Thoracic aorta (tissue), 2 donors: ENCODE results near the gene DNAL4. TPM values are rescaled to one million over a fixed set of nuclear protein-coding genes. Genes with fewer than 3 reads are reported as not detected.
A peak's percentile ranks its signal among the peaks of the same experiment; 100 is the strongest.

Source experiments
- ATAC-seq: fragments of 150-250 bp; one replicate; pipeline ENCODE4 v1.8.0; 2017; ENCODE audit warnings: low read depth; ENCODE audit not compliant: insufficient number of reproducible peaks, low FRiP score
- DNase-seq: peaks from one replicate; pipeline ENCODE4 v3.0.0-alpha.2; 2020; ENCODE audit warnings: low spot score
- H3K27ac ChIP-seq, 2 donors: fragments of 200-600 bp; sonication (generic); 1 replicate in 1 of 2; 2 replicates in 1 of 2; pipeline ENCODE4 v1.5.1; 2016; ENCODE audit warnings: mild to moderate bottlenecking in 2 of 2, moderate library complexity in 2 of 2
- H3K27me3 ChIP-seq: fragments of 200-600 bp; sonication (generic); replicated peaks from 2 replicates; pipeline ENCODE4 v1.6.0; 2016; ENCODE audit warnings: mild to moderate bottlenecking; ENCODE audit not compliant: insufficient read depth
- H3K36me3 ChIP-seq: fragments of 200-600 bp; sonication (generic); one replicate; pipeline ENCODE4 v1.5.1; 2016
- H3K4me1 ChIP-seq, 2 donors: fragments of 200-600 bp; sonication (generic); 1 replicate in 1 of 2; 2 replicates in 1 of 2; pipeline versions ENCODE4 v1.5.1 to v1.6.0; 2016; ENCODE audit warnings: low read depth in 2 of 2, mild to moderate bottlenecking in 1 of 2; ENCODE audit not compliant: control insufficient read depth in 1 of 2
- H3K4me3 ChIP-seq: fragments of 200-600 bp; sonication (generic); 2 replicates; pipeline ENCODE4 v1.5.1; 2016; ENCODE audit warnings: mild to moderate bottlenecking
- H3K9me3 ChIP-seq: fragments of 200-600 bp; sonication (generic); 2 replicates; pipeline ENCODE4 v1.5.1; 2016
- CTCF ChIP-seq: fragments of 200-600 bp; sonication (generic); IDR thresholded peaks from one replicate; pipeline ENCODE4 v1.5.1; 2019; ENCODE audit warnings: antibody characterized with exemption
- total RNA-seq, 2 donors: library from RNA; depleted of rRNA; stranded (reverse); fragments of >200 nt; gene quantifications; one replicate each; pipeline versions ENCODE4 v1.1.0 to v1.2.3, GENCODE V29; 2016

The DNAL4 gene
- total RNA-seq, 2 donors from 2014 or later = 9.5 to 20.8 TPM

- no peaks in the 10 kb centered on the region for H3K27me3 ChIP-seq
- H3K9me3 ChIP-seq = no peaks in the 10 kb centered on the region
- DNase-seq (peak; percentile 88), ATAC-seq (peak; percentile 70)
- peak overlapping the region; percentile 90 for H3K4me3 ChIP-seq
- peaks cover 26% of the 10 kb centered on the region for H3K36me3 ChIP-seq
- H3K4me1 ChIP-seq = peaks cover 17 to 50% of the 10 kb centered on the region in 2 donors
- H3K27ac ChIP-seq = peak overlapping the region; percentile 99 to 100
- TF ChIP-seq CTCF = no peak
These were observed 38.6 kb downstream of the DNAL4 start for GRCh38 chr22:38755155-38755910.

- H3K9me3 ChIP-seq = no peaks in the 10 kb centered on the region
- peak overlapping the region; percentile 99 to 100 for H3K27ac ChIP-seq
- TF ChIP-seq CTCF = no peak
- H3K4me3 ChIP-seq = peak overlapping the region; percentile 90
- DNase-seq = no peak
- peaks cover 32% of the 10 kb centered on the region for H3K36me3 ChIP-seq
- H3K4me1 ChIP-seq = peaks cover 17 to 50% of the 10 kb centered on the region in 2 donors
- ATAC-seq = no peak
- no peaks in the 10 kb centered on the region for H3K27me3 ChIP-seq
These were observed 39.2 kb downstream of the DNAL4 start for GRCh38 chr22:38754751-38755154.

GRCh38 chr22:38753948-38754750 is 39.8 kb downstream of the DNAL4 start:
- Histone ChIP-seq H3K4me3 (peak overlapping the region; percentile 90), H3K27ac (peak overlapping the region; percentile 99 to 100), H3K36me3 (peaks cover 38% of the 10 kb centered on the region), H3K9me3 (no peaks in the 10 kb centered on the region), H3K27me3 (no peaks in the 10 kb centered on the region), H3K4me1 (peaks cover 17 to 50% of the 10 kb centered on the region in 2 donors)
- peak; percentile 41 for ATAC-seq
- DNase-seq = peak; percentile 71
- no peak for TF ChIP-seq CTCF

GRCh38 chr22:38751422-38752346 is 42.3 kb downstream of the DNAL4 start:
- H3K36me3 ChIP-seq = peaks cover 60% of the 10 kb centered on the region
- no peaks in the 10 kb centered on the region for H3K9me3 ChIP-seq
- peak overlapping the region; percentile 42 to 99 for H3K27ac ChIP-seq
- H3K27me3 ChIP-seq = no peaks in the 10 kb centered on the region
- DNase-seq = no peak
- no peak overlapping the region for H3K4me3 ChIP-seq
- peaks cover 16 to 42% of the 10 kb centered on the region in 2 donors for H3K4me1 ChIP-seq
- ATAC-seq = no peak
- TF ChIP-seq CTCF = no peak
